ENCODE data around the gene ALPK1. TPM values are rescaled to one million over a fixed set of nuclear protein-coding genes. Genes with fewer than 3 reads are reported as not detected.
A peak's percentile ranks its signal among the peaks of the same experiment; 100 is the strongest.

Gene ALPK1
- total and polyA plus RNA-seq, 2 experiments from 2014 or later: 0.10 to 0.49 TPM

DNA sequence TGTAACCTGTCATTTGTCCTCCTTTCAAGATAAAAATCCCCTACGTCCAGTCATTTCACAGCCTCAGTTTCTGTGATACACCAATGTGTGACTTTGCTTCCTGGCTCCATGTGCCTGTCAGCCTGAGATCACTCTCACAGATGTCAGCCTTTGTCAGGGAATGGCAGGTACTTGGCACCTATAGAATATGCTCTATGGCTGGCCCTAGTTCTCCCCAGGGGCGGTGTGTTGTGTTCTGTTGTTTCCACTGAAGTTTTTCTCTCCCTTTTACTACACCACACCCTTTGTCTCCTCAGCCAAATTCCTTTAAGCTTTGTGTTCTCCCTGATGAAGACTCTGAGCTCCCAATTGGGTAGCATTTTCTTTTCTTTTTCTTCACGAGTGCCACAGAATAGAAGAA is 81.7 kb downstream of the ALPK1 start:
- Histone ChIP-seq H3F3A (replicated peaks; ENCODE audit: low read depth) (no peaks in the 10 kb centered on the region), H3K4me3 (peak overlapping the region; percentile 56), H4K20me1 (replicated peaks; ENCODE audit: insufficient read depth) (no peaks in the 10 kb centered on the region), H3K4me2 (peak overlapping the region; percentile 80), H3K9me2 (ENCODE audit: insufficient read depth) (peaks cover 3% of the 10 kb centered on the region; the same call in 1 of the 2 replicates), H3K79me2 (replicated peaks; ENCODE audit: insufficient read depth) (no peaks in the 10 kb centered on the region), H3K4me1 (ENCODE audit: insufficient read depth) (peaks cover 7% of the 10 kb centered on the region; the same call in 1 of the 2 replicates), H2AFZ (peak overlapping the region; percentile 100), H3K27me3 (ENCODE audit: insufficient read depth) (peaks cover 19% of the 10 kb centered on the region), H3K36me3 (ENCODE audit: insufficient read depth) (no peaks in the 10 kb centered on the region), H3K27ac (ENCODE audit: low read depth) (no peak overlapping the region)
- Mint-ChIP-seq H3K4me3 (peak overlapping the region; percentile 55), H3K4me1 (peaks cover 13% of the 10 kb centered on the region; the same call in 2 of the 3 replicates), H3K27me3 (ENCODE audit: insufficient read depth, low read depth, poor library complexity) (peaks cover 10% of the 10 kb centered on the region), H3K9me3 (no peaks in the 10 kb centered on the region), H3K27ac (no peak overlapping the region), H3K36me3 (ENCODE audit: low read depth) (no peaks in the 10 kb centered on the region)
- TF ChIP-seq, protein P1, sequence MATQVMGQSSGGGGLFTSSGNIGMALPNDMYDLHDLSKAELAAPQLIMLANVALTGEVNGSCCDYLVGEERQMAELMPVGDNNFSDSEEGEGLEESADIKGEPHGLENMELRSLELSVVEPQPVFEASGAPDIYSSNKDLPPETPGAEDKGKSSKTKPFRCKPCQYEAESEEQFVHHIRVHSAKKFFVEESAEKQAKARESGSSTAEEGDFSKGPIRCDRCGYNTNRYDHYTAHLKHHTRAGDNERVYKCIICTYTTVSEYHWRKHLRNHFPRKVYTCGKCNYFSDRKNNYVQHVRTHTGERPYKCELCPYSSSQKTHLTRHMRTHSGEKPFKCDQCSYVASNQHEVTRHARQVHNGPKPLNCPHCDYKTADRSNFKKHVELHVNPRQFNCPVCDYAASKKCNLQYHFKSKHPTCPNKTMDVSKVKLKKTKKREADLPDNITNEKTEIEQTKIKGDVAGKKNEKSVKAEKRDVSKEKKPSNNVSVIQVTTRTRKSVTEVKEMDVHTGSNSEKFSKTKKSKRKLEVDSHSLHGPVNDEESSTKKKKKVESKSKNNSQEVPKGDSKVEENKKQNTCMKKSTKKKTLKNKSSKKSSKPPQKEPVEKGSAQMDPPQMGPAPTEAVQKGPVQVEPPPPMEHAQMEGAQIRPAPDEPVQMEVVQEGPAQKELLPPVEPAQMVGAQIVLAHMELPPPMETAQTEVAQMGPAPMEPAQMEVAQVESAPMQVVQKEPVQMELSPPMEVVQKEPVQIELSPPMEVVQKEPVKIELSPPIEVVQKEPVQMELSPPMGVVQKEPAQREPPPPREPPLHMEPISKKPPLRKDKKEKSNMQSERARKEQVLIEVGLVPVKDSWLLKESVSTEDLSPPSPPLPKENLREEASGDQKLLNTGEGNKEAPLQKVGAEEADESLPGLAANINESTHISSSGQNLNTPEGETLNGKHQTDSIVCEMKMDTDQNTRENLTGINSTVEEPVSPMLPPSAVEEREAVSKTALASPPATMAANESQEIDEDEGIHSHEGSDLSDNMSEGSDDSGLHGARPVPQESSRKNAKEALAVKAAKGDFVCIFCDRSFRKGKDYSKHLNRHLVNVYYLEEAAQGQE (IDR thresholded peaks at IDR 0.05; ENCODE audit: unreplicated experiment): no peak
- no peak for TF ChIP-seq CREB1 (CRISPR knock-in tag; IDR thresholded peaks at IDR 0.05; ENCODE audit: low read depth)
- TF ChIP-seq EZH2 (IDR thresholded peaks at IDR 0.05; ENCODE audit: low read depth, unreplicated experiment): no peak
- no peak for TF ChIP-seq NANOG (IDR thresholded peaks at IDR 0.05; ENCODE audit: borderline replicate concordance)
- TF ChIP-seq, protein P2, sequence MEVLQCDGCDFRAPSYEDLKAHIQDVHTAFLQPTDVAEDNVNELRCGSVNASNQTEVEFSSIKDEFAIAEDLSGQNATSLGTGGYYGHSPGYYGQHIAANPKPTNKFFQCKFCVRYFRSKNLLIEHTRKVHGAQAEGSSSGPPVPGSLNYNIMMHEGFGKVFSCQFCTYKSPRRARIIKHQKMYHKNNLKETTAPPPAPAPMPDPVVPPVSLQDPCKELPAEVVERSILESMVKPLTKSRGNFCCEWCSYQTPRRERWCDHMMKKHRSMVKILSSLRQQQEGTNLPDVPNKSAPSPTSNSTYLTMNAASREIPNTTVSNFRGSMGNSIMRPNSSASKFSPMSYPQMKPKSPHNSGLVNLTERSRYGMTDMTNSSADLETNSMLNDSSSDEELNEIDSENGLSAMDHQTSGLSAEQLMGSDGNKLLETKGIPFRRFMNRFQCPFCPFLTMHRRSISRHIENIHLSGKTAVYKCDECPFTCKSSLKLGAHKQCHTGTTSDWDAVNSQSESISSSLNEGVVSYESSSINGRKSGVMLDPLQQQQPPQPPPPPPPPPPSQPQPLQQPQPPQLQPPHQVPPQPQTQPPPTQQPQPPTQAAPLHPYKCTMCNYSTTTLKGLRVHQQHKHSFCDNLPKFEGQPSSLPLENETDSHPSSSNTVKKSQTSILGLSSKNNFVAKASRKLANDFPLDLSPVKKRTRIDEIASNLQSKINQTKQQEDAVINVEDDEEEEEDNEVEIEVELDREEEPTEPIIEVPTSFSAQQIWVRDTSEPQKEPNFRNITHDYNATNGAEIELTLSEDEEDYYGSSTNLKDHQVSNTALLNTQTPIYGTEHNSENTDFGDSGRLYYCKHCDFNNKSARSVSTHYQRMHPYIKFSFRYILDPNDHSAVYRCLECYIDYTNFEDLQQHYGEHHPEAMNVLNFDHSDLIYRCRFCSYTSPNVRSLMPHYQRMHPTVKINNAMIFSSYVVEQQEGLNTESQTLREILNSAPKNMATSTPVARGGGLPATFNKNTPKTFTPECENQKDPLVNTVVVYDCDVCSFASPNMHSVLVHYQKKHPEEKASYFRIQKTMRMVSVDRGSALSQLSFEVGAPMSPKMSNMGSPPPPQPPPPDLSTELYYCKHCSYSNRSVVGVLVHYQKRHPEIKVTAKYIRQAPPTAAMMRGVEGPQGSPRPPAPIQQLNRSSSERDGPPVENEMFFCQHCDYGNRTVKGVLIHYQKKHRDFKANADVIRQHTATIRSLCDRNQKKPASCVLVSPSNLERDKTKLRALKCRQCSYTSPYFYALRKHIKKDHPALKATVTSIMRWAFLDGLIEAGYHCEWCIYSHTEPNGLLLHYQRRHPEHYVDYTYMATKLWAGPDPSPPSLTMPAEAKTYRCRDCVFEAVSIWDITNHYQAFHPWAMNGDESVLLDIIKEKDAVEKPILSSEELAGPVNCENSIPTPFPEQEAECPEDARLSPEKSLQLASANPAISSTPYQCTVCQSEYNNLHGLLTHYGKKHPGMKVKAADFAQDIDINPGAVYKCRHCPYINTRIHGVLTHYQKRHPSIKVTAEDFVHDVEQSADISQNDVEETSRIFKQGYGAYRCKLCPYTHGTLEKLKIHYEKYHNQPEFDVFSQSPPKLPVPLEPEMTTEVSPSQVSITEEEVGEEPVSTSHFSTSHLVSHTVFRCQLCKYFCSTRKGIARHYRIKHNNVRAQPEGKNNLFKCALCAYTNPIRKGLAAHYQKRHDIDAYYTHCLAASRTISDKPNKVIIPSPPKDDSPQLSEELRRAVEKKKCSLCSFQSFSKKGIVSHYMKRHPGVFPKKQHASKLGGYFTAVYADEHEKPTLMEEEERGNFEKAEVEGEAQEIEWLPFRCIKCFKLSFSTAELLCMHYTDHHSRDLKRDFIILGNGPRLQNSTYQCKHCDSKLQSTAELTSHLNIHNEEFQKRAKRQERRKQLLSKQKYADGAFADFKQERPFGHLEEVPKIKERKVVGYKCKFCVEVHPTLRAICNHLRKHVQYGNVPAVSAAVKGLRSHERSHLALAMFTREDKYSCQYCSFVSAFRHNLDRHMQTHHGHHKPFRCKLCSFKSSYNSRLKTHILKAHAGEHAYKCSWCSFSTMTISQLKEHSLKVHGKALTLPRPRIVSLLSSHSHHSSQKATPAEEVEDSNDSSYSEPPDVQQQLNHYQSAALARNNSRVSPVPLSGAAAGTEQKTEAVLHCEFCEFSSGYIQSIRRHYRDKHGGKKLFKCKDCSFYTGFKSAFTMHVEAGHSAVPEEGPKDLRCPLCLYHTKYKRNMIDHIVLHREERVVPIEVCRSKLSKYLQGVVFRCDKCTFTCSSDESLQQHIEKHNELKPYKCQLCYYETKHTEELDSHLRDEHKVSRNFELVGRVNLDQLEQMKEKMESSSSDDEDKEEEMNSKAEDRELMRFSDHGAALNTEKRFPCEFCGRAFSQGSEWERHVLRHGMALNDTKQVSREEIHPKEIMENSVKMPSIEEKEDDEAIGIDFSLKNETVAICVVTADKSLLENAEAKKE (CRISPR knock-in tag; IDR thresholded peaks at IDR 0.05): no peak
- no peak for TF ChIP-seq ZNF114 (CRISPR knock-in tag; IDR thresholded peaks at IDR 0.05)
- no peak for TF ChIP-seq STAT1 (IDR thresholded peaks at IDR 0.05; ENCODE audit: unreplicated experiment)
- no peak for TF ChIP-seq ZNF331 (CRISPR knock-in tag; IDR thresholded peaks at IDR 0.05; ENCODE audit: low read depth)
- no peak for TF ChIP-seq EZH2phosphoT487 (IDR thresholded peaks at IDR 0.05; ENCODE audit: unreplicated experiment)
- TF ChIP-seq JUNB (IDR thresholded peaks at IDR 0.05; ENCODE audit: unreplicated experiment): no peak
- peak; percentile 17 for DNase-seq (ENCODE audit: low spot score)
- ATAC-seq: peak; percentile 48

All from GM23338 (cell line).